Coronary artery (tissue), 2 donors: ENCODE data around the gene CD81.

Source experiments
- DNase-seq: peaks from one replicate; pipeline ENCODE4 v3.0.0-alpha.2; 2017; ENCODE audit warnings: low spot score
- H3K27ac ChIP-seq, 2 donors: fragments of 200-600 bp; sonication (generic); one replicate each; pipeline ENCODE4 v1.5.1; 2016 to 2019
- H3K4me3 ChIP-seq: fragments of 200-600 bp; sonication (generic); 2 replicates; pipeline ENCODE4 v1.5.1; 2016; ENCODE audit warnings: mild to moderate bottlenecking, moderate library complexity
- CTCF ChIP-seq: fragments of 200-600 bp; sonication (generic); IDR thresholded peaks from one replicate; pipeline ENCODE4 v1.5.1; 2019; ENCODE audit warnings: antibody characterized with exemption

CD81 gene

GRCh38 chr11:2415171-2415570, 38.1 kb downstream of the CD81 start:
- H3K27ac ChIP-seq: no peak overlapping the region
- no peak for TF ChIP-seq CTCF
- H3K4me3 ChIP-seq: no peak overlapping the region
- DNase-seq: no peak

- Histone ChIP-seq H3K27ac (no peak overlapping the region), H3K4me3 (no peak overlapping the region)
- no peak for TF ChIP-seq CTCF
- no peak for DNase-seq
These were observed 38.7 kb downstream of the CD81 start for GRCh38 chr11:2415601-2416380.

GRCh38 chr11:2416765-2417164, 39.7 kb downstream of the CD81 start:
- DNase-seq: no peak
- no peak for TF ChIP-seq CTCF
- H3K27ac ChIP-seq: no peak overlapping the region
- H3K4me3 ChIP-seq: no peak overlapping the region

GRCh38 chr11:2417856-2418692, 41.0 kb downstream of the CD81 start:
- H3K27ac ChIP-seq: no peak overlapping the region
- DNase-seq: no peak
- no peak overlapping the region for H3K4me3 ChIP-seq
- TF ChIP-seq CTCF: no peak

- H3K27ac ChIP-seq: no peak overlapping the region
- no peak for DNase-seq
- no peak overlapping the region for H3K4me3 ChIP-seq
- TF ChIP-seq CTCF: no peak
These were observed 41.7 kb downstream of the CD81 start for GRCh38 chr11:2418693-2419360.

GRCh38 chr11:2419638-2420501, 42.8 kb downstream of the CD81 start:
- no peak for DNase-seq
- TF ChIP-seq CTCF: peak; percentile 75
- Histone ChIP-seq H3K27ac (no peak overlapping the region), H3K4me3 (no peak overlapping the region)
